GM20000 (cell line): ENCODE measurements around the gene RPIA.

Source experiments
- DNase-seq: peaks from one replicate; pipeline ENCODE4 v3.0.0; 2012; ENCODE audit warnings: low spot score
- TF ChIP-seq, protein P1 (sequence below): IDR thresholded peaks from 2 replicates; pipeline ENCODE4 v1.5.1; 2012; ENCODE audit warnings: mild to moderate bottlenecking, control low read depth; ENCODE audit errors: extremely low read depth, missing control alignments

Gene RPIA

DNA sequence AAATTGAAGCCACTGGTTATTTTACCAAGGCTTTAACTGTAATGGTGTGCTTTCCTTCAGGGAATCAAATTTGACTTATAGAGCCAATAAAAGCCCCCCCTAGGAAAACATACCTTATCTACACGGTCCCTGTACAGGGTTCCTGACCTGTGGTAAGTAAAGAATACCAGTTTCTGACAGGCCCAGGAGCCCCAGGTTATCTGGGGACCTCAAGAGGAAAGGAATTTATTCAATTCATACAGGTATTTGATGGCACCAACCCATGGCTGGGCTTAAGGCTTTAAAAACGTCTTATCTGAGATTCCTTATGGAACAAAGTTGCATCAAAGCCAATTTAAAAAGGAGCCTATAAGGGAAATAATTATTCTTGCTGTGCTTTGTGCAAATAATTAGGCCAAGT lies 7.0 kb upstream of the RPIA start:
- TF ChIP-seq, protein P1, sequence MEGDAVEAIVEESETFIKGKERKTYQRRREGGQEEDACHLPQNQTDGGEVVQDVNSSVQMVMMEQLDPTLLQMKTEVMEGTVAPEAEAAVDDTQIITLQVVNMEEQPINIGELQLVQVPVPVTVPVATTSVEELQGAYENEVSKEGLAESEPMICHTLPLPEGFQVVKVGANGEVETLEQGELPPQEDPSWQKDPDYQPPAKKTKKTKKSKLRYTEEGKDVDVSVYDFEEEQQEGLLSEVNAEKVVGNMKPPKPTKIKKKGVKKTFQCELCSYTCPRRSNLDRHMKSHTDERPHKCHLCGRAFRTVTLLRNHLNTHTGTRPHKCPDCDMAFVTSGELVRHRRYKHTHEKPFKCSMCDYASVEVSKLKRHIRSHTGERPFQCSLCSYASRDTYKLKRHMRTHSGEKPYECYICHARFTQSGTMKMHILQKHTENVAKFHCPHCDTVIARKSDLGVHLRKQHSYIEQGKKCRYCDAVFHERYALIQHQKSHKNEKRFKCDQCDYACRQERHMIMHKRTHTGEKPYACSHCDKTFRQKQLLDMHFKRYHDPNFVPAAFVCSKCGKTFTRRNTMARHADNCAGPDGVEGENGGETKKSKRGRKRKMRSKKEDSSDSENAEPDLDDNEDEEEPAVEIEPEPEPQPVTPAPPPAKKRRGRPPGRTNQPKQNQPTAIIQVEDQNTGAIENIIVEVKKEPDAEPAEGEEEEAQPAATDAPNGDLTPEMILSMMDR, result no peak

DNA sequence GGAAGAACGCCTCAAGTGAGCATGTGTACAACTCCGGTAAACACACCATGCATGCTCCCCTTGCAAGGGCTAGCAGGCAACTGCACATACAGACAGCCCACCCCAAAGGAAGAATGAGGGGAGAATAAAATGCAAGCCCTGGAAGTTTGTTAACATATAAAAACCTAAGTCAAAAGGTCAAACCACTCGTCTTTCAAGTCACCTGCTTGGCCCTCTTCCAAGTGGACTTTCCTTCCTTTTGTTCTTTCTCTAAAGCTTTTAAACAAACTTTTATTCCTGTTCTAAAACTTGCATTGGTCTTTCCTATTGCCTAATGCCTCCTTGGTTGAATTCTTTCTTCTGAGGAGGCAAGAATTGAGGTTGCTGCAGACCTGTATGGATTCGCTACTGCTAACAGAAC lies 5.2 kb upstream of the RPIA start:
- TF ChIP-seq, protein P1, result no peak
- no peak for DNase-seq

More for the DNA sequence above, 7.0 kb upstream of the RPIA start:
- DNase-seq, result no peak

DNA sequence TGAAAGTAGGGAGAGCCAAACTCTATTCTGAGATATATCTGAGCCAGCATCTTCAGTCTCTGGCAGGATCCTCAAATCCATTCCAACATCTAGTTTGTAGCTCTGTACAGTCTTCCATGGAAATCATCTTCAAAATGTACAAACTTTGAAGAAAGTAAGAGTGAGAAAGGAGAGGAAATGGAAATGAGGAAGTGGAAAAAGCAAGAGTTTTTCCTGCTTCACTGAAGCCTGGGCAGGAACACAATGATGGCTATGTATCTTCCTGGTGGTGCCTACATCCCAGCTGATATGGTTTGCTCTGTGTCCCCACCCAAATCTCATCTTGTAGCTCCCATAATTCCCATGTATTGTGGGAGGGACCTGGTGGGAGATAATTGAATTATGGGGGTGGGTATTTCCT lies 4.1 kb upstream of the RPIA start:
- TF ChIP-seq, protein P1, result no peak
- no peak for DNase-seq

DNA sequence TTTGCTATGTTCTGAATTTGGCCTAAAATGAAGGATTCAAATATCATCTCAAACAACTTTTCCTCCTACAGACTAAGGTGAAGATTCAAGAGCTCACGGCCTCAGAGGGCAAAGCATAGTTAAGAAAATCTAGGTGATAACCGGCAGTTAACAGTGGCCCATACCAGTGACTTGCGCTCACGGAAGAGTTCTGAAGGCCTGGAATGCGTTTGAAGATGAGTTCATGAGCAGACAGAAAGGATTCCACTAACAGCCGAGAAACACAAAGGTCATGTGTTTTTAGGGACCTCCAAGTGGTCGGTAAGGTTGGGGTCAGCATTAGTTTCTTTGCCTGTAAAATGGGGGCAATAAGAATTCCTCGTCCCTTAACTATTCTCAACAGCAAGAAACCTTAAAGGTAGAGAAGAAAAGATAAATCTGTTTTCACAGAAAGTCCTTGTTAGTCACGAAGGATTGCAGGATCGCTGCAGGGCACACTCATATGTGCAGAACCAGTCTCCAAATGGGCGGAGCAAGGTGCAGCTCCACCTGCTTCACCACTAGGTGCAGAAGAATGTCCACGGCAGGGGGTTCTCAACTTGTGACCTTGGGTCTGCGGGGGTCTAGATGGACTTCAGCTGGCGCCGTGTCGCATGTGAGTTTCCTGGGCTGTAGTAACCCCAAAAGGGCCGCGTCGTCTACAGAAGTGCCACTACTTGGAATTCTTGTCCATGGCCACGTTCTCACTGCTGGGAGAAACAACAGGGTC lies 708 bp upstream of the RPIA start:
- DNase-seq, result peak; percentile 38

DNA sequence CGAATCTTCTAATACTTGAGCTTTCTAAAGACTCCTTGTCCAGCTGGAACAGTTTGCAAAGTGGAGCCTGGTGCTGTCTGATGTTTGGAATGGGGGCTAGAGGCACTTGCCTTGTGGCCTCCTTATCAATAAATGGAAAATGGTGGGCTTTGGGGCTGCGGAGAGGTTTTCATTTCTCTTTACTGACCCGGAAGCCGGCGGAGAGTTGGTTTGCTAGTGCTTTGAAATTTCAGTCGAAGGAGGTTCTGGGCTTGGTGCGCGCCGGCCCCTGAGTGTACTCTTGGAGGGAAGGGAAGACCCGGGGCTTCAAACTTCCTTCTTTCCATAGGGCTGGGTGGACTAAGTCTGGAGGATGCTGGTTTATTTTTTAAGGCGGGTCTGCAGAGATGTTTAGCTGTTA lies 714 bp downstream of the RPIA start:
- TF ChIP-seq, protein P1, result no peak
- DNase-seq, result peak; percentile 39

More for the DNA sequence above, 708 bp upstream of the RPIA start:
- TF ChIP-seq, protein P1, result no peak

DNA sequence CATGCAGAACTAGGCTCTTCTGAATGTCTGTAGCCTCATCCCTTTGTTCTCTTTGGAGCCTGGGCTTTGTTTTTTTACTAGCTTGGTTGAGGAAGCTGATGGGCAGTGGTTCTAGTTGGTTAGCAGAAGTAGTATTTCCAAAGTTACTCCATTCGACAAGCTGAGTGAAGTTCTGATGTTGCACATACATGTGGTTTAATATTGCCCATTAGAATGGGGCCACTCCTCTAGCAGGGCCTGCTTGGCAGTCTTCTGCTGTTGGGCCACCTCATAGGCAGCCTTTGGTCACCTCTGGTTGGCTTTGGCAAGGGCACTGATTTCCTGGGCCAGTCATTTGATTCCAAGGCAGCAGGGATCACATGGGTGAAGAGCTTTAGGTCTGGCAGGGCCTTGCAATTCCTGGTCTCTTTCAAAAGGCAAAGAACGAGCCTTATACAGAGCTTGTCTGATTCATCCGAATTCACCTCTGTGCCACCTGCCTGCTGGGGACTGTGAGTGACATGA lies 2.5 kb downstream of the RPIA start:
- no peak for DNase-seq
- TF ChIP-seq, protein P1, result no peak

DNA sequence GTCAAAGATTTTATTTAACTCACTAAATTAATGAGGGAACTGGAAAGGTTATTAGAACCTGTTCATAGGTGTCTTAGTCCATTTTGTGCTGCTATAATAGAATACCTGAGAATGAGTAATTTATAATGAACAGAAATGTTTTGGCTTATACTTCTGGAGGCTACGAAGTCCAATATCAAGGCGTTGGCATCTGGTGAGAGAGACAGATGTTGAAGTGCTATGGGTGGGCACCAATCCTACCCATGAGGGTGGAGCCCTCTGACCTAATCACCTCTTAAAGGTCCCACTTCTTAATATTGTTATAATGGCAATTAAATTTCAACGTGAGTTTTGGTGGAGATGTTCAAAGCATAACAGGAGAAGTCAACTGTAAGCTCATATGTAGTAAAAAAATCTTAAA lies 5.1 kb downstream of the RPIA start:
- TF ChIP-seq, protein P1, result no peak
- DNase-seq, result no peak
